Measurements from ENCODE around the gene EIF6.

EIF6 gene

GRCh38 chr20:35293303-35294292 lies 9.0 kb upstream of the EIF6 start:
- no peak for DNase-seq

GRCh38 chr20:35292504-35293285 lies 8.1 kb upstream of the EIF6 start:
- DNase-seq = no peak

- no peak for DNase-seq
Observed at GRCh38 chr20:35291654-35292503, 7.3 kb upstream of the EIF6 start, which contains the start of gene FAM83C. Gene FAM83C (minus strand): TSS chr20:35292425. CDS start chr20:35292304, 121 bp downstream.

GRCh38 chr20:35290887-35291417 lies 6.4 kb upstream of the EIF6 start:
- DNase-seq = no peak

- DNase-seq = no peak
Observed at GRCh38 chr20:35290186-35290886, 5.8 kb upstream of the EIF6 start.

- DNase-seq = no peak
Observed at GRCh38 chr20:35288325-35289060, 3.9 kb upstream of the EIF6 start.

GRCh38 chr20:35287509-35288324 lies 3.1 kb upstream of the EIF6 start:
- no peak for DNase-seq

GRCh38 chr20:35286899-35287508 lies 2.4 kb upstream of the EIF6 start:
- DNase-seq = no peak

- no peak for DNase-seq
Observed at GRCh38 chr20:35286077-35286898, 1.7 kb upstream of the EIF6 start.

GRCh38 chr20:35285806-35286076 lies 1.2 kb upstream of the EIF6 start:
- no peak for DNase-seq

GRCh38 chr20:35284992-35285805 lies 627 bp upstream of the EIF6 start:
- DNase-seq = no peak

GRCh38 chr20:35283441-35284266 lies 918 bp downstream of the EIF6 start:
- DNase-seq = no peak

- DNase-seq = no peak
Observed at GRCh38 chr20:35281506-35282101, 3.0 kb downstream of the EIF6 start.

- DNase-seq = no peak
Observed at GRCh38 chr20:35280523-35280922, 4.0 kb downstream of the EIF6 start.

GRCh38 chr20:35279533-35280174 lies 4.9 kb downstream of the EIF6 start:
- no peak for DNase-seq

- DNase-seq = no peak
Observed at GRCh38 chr20:35279040-35279439, 5.5 kb downstream of the EIF6 start.

Measured in NCI-H226 (cell line).